ENCODE data around the gene AQP5.

Gene AQP5

DNA sequence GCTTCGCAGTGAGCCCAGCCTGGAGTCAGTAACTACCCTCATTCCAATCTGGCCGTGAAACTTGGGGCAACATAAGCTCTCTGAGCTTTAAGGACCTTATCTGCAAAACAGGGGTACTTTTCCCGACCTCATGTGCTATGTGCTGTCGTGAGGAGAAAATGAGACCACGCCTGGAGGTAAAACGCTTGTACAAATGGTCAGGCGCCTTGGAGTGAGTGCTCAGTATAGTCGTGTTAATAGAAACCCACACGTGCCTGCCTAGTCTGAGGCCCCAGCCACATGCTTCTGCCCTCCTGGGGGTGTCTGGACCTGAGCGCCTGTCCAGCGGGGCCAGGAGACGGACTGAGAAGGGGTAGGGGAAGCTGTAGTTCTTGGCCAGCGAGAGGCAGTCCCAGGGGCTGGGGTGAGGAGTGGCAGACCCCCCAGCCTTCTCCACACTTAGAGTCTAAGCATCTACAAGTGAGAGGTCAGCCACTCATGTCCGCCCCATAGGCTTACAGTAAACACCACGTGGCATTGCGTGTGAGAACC, 4.9 kb downstream of the AQP5 start:
- no peak for DNase-seq

DNA sequence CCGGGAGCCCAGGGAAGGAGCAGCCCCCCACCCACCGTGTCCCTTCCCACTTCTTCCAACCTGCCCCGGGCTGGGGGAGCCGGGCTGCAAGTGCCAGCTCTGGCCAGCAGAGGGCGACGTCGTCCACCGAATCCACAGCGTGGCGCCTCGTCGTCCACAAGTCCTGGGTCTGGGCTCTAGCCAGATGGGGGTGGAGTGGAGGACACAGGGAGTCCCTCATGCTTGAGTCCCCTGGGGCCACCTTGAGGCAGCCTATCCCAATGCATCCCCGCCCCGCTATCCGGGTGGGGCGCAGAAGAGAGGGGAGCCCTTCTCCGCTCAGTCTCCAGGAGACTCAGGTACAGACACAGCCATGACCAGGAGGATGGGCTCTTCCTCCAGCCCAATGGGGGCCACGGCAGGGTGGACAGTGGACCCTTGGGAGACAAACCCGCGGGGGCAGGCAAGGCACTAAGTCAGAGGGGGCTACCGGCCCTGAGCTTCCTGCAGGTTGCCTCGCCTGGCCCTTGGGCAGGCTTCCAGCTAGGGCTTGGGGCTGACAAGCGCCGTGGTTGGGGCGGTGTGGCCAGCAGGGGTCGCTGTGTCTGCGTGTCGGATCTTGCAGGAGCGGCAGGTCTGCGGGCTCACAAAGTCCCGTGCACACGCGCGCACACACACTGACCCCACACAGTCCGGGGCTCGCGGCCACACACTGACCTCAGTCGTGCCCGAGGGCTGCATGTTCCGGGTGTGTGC, 5.5 kb downstream of the AQP5 start:
- peak; percentile 96 for DNase-seq

DNA sequence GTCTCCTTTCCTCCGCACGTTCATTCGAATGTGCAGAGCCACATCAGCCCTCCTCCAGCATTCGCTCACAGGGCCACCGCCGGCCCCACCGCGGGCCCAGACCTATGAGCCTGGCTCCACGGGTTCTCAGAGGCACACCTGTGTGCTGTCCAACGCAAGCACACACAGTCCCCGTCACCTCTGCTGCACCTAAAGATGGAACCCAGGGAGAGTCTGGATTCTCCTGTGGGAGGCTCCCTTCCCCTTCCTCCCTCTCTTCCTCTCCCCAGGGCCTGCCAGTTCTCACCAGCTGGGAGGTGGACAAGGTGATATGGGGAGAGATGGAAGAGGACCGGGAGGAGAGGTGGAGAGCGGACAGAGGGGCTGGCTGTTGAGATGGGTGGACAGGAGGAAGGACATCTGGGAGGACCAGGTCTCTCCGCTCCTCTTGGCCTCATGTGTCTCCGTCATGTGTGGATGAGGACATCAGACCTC, 6.1 kb downstream of the AQP5 start:
- DNase-seq = no peak

DNA sequence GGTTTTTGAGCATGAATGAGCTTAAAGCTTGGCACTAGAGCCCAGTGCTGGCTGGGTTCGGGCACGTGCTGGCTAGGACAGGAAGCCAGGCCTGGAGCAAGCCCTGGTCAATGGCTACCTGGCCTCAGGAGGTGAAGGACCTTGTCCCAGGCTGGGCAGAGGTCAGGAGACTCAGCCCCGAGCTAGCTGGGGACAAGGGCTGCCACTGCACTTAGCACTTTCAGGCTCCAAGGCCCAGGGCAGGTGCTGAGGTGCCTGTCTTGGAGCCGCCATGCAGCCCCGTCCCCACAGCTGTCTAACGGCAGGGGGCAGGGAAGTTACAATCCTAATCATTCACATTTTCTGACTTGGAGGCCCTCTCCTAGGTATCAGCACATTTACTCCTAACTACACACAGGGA, 6.8 kb downstream of the AQP5 start:
- no peak for DNase-seq

DNA sequence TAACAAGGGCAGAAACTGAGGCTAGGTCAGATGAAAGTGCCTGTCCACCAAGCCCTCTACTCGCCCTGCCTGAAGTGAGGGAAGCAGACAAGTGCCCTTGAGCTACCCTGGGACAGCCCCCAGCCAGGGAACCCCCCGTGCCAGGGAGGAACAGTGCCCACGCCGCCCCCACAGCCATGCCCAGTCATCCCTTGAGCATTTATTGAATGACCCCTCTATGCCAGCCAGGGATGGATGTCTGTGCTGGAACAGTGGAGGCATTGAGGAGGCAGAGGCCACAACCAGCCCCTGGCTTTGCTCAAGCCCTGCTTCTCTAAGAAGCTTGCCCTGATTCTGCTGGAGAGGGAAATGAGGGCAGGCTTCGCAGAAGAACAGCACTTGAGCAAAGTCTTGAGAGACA, 7.4 kb downstream of the AQP5 start:
- no peak for DNase-seq

DNA sequence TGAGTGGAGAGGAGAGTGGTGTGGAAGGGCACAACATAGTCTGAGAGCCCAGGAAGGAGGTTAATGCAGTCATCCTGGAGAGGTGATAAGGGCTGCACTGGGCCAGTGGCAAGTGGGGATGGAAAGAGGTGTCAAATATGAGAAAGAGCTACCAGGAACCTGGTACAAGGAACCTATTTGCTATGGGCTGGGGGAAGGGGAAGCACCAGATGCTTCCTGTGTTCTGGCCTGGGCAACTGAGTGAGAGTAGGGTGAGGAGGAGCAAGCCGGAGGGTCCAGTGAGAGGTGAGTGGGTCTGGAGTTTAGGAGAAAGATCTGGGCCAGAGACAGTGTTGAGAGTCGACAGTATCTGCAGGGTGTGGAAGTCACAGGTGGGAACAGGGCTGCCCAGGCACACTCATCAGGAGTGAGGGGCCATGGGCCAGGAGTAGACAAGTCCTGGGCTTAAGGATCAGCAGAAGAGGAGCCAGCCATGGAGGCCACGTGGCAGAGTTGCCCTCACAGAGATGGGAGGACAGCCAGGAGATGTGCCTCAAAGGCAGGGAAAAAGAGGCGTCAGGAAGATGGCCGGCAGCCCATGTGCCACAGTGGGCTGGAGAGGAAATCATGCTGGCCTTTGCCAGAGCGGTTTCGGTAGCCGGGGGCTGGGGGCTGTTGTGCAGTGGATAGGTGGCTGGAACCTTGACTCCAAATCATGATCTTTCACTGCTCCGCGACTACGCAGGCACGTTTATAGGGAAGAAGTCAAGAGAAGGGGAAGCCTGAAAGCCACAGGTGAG, 8.2 kb downstream of the AQP5 start:
- no peak for DNase-seq

DNA sequence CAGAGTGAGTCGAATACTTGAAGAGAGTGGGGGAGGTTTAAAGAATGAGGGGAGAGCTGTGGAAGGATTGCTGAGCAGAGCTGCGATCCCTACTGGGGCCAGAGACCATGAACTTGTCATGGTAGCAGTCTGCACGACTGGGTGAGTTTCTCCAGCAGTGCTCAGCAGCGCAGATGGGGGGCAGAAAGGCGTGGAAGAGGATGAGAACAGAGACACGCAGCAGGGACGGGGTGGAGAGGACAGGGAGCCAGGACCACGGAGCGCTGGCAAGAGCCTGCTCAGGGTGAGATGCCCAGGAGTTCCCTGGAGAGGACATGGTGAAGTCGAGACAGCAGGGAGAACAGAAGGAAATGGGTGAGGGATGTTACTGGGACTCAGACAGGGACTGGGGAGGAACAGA, 9.0 kb downstream of the AQP5 start:
- DNase-seq = no peak

DNA sequence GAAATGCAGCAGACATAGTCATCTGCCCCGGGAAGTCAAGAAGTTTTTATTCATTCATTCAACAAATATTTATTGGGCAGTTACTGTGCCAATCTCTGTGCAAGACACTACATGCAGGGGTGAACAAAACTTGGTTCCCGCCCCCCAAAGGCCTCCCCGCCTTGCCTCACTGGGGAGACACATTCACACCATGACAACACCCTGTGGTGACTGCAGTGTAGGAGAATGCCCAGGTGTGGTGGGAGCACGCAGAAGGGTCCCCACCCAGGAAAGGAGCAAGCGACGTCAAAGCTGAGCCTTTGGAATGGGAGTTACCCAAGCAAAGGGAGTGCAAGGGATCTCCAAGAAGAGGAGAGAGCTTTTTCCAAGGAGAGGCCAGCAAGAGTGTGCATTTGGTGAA, 9.5 kb downstream of the AQP5 start:
- no peak for DNase-seq

DNA sequence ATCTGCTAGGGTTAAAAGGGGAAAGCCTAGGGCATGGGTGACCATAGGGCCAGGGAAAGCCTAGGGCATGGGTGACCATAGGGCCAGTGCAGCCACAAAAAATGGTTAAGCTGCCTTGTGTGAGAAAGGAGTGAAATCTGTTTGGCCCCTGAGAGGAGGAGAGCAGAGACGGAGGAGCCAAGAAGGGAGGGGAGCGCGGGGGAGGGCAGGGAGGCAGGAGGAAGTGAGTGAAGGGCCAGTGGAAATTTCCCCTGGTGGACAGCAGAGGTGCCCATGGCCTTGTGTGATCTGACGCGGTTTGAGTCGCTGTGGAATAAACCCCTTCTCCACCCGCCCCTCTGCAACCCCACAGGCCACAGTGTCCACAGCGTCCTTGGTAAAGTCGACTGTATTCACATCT, 10.5 kb downstream of the AQP5 start:
- DNase-seq = no peak

DNA sequence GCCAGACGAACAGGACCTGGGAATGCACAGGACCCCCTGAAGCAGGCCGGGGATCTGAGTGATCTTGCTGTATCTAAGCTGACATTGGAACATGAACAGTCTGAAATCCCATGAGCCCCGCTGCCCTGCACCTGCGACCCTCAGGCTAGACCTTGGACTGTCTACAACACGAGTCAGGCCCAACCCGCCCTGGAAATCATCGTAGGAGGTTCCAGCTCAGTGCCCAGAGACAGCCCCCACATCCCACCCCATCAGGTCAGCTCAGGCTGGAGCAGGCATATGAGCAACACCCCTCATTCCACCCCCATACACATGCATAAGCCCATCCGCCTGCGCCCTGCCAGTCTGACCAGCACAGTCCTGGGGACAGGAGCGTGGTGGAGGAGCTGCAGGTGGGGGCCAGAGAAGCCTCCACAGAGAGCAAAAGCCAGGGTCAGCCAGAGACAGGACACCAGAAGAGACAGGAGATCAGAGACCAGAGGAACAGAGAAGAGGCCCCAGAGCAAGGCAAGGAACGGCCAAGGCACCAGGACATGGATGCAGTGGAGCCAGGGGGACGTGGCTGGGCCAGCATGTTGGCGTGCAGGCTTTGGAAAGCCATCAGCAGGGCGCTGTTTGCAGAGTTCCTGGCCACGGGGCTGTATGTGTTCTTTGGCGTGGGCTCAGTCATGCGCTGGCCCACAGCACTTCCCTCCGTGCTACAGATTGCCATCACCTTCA, 11.1 kb downstream of the AQP5 start, which contains the start of gene AQP6:
AQP6 (plus strand) TSS at position 307 of the 720 bp plus-strand sequence; CDS start at position 534, 227 bp downstream.
- DNase-seq = no peak

DNA sequence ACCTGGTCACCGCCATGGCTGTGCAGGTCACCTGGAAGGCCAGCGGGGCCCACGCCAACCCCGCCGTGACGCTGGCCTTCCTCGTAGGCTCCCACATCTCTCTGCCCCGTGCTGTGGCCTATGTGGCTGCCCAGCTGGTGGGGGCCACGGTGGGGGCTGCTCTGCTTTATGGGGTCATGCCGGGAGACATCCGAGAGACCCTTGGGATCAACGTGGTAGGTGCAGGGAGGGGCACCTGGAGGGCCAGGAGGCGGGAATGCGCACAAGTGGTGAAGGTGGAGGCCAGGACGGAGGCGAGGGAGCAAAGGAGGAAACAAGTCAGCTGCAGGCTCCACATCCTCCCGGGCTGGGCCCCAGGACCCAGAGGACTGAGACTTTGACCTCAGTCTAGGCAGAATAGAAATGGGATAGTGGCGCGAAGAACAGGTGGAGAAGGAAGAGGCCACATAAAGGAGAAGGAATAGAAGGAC, 11.7 kb downstream of the AQP5 start:
- no peak for DNase-seq

DNA sequence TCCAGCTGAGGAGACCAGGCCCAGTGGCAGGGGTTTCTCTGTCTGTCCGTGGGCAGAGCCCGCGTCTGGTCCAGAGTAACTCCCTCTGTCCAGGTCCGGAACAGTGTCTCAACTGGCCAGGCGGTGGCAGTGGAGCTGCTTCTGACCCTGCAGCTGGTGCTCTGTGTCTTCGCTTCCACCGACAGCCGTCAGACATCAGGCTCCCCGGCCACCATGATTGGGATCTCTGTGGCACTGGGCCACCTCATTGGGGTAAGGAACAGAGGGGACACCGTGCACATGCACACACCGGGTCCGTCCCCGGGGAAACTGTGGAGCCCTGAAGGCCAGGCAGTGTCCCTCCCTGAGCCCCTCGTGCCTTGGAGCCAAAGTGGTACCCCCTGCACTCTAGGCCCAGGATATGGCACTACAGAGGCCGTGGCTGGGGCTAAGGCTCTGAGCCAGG, 12.6 kb downstream of the AQP5 start:
- DNase-seq = no peak

DNA sequence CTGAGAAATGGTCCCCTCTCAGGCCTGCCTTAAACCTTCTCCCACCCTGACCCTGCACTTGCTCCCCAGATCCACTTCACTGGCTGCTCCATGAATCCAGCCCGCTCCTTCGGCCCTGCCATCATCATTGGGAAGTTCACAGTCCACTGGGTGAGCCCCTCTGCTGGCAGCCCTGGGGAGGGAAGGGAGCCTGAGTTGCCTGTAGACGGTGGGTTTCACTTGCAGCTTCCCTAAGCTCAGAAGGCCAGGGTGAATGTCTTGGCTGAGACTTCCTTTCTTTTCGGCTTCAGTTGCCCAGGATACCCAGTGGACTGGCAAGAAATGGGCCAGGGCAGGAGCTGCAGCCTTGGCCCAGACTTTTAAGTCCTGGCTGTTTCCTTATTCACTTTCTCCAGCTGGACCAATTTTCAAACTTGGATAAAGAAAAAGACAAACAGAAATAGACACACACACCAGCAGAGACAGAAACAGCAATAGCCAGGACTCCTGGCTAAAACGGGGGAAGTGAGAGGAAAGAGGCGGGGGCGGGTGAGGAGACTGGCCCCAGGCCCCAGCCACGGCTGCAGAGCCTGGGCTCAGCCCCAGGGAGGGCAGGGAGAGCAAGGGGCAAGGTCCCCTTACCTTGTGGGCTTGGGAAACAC, 13.1 kb downstream of the AQP5 start:
- DNase-seq = no peak

DNA sequence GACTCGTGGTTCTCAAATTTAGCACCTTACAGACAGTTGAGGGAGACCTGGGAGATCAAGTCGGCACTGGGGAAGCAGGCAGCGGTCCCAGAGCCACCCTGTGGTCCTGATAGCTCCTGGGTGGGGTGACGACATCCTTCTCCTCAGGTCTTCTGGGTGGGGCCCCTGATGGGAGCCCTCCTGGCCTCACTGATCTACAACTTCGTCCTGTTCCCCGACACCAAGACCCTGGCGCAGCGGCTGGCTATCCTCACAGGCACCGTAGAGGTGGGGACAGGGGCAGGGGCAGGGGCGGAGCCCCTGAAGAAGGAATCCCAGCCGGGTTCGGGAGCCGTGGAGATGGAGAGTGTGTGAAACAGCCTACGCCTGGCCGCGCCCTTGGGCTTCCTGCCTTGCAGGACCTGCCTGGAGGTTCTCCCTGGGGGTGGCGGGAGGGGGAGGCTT, 13.7 kb downstream of the AQP5 start:
- DNase-seq = no peak

DNA sequence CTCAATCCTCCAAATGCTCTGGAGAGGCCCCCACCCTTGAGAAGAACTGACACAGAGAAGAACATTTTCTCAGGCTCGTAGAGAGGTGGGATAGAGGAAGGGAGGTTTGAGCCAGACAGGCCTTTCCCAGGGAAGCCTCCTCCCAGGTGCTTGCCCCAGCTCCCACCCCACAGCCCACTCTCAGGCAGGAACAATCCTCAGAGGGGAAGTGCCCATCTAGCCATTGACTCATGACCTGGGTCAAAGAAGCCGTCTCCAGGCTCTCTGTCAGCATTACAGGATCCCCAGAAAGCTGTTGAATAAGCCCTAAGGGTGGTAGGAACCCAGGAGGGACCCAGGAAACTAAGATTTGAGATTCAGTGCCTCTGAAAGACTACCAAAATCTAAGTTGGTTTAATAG, 14.9 kb downstream of the AQP5 start:
- DNase-seq = no peak

DNA sequence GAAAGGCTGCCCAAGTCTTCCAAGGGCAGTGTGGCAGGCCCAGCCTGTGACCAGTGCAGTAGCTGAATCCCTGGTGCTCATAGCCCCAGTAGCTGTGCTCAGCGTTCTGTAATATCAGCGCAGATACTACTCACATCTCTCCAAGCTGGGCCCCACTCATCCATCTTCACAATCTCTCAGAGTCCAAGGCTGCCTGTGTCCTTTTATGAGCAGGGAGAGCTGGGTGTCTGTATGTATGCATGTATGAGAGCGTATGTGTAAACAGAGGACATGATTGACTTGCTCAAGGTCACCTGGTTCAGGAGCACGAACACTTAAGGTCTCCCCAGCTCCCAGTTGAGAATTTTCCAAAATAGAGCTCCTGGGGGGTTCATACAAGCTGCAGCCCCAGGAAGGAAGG, 16.5 kb downstream of the AQP5 start:
- DNase-seq = no peak

DNA sequence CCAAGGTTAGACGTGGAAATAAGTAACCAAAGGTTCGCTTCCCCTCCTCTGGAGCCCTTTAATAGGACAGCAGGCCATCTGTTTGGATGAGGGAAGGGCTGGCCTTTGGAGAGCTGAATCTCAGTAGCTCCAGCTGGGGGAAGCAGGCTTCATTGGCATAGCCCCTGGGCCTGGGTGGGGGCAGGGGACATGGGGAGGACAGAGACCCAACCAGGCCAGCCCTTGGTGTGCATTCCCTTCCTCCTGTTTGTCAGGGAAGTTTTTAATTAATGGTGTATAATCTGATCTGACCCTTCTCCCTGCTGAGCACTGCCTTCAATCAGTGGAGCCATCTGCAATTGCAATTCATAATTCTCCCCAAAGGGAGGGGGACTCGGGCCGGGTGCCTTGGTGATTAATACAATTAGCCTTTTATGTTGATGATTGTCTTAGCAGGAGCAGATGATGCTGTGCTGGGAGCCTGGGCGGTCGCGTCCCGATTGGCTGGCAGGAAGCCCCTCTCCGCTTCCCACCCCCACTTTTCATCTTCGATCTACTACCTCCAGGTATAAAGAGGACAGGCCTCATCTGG, 17.4 kb downstream of the AQP5 start:
- DNase-seq = no peak

DNA sequence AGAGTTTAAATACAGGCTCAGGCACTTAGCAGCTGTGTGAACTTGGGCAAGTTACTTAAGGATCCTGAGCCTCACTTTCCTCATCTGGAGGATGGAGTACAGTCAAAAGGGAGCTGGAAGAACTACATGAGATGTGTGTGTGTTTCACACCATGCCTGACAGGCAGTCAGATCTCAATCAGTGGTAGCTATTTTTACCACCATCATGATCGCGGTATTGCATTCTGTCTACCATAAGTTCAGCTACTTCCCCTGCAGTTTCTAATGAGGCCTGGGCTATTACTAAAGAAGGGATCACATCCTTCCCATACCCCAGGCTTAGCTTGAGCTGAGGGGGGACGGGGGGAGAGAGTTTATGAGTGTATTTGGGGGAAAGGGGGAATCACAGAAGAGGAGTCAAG, 18.1 kb downstream of the AQP5 start:
- no peak for DNase-seq

DNA sequence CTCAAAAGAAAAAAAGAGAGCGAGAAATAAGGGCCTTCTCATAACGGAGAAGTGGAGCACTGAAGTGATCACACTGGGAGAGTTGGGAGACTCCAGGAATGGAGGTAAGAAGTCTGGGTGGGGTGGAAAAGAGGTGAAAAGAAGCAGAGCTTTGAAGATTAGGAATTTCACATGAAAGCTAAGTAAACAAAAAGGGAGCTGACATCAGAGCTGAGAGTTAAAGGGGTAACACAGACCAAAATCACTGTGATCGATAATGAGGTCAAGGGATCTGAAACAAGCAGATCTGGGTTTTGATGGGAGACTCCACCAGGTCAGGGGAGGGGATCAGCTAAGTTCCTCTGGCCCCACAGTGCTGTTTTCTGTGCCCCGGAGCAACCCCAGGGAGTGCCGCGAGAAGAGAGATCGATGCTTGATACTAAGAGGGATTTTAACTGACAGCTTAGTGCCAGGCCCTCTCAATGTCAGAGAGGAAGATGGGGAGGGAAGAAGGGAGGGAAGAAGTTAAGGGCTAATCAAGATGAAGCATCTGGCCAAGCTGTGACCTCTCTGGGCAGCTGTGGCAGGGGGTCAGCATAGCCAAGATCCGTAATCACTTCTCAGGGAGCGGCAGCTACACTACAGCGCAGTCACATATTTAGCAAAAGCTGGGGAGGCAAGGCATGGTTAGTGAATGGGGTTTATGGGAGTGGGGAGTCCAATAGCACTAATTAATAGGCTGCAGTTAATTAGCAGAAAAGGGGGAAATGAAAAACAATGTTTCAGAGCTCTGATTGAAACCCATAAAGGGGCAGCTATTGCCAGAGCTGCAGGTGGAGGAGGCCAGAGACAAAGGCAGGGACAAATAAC, 19.1 kb downstream of the AQP5 start:
- no peak for DNase-seq

DNA sequence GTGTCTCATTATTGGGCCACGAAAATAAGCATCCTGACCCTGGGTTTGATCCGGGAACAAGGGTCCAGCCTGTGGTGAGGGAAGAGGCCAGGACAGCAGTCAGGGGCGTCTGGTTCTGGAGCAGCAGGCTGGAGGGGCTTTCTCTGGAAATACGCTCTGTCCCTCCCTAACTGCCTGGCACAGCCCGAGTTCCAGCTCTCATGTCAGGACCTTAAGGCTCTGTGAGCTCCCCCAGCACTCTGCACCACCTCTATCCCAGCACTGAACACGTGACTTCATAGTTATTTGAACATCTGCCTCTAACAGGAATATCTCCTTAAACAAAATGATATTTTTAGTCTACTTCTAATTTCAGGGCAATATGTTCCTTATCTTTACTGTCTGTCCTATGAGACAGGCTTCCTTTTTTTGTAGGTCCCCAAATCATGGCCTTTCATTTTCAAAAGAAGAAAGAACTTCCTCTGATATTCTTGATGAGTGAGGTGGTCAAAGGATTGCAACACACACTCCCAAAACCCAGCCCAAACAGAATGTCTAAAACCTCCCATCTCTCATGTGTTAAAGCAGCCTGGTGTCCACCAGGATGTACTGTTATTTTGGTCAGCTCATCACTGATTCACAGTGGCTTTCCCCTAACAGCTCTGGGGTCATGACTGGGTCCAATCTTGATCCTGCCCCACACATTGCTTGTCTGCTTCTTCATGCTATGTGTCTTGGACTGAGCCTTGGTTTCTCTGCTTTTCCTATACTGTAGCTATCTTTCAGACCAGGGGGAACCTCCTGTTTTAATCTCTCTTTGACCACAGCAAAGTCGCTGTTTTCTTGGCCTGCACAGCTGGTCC, 20.8 kb downstream of the AQP5 start:
- no peak for DNase-seq
